PC-9 (cell line): ENCODE measurements around the gene ABHD16A. TPM values are rescaled to one million over a fixed set of nuclear protein-coding genes. Genes with fewer than 3 reads are reported as not detected.
"Not testable (repeated sequence)": the region's sequence is repeated elsewhere in the genome, so short reads cannot be mapped to it uniquely, and the experiment has no call there.

Source experiments
- BruUV-seq: library from RNA; stranded (reverse); fragments of 400-500 nt; replicated peaks from 2 replicates; lab custom pipeline; 2021; lab: Mats Ljungman, UMichigan
- CTCF ChIA-PET: fragments of 300-600 bp; sonication (Branson Sonifier 250); formaldehyde crosslinking; loops from one replicate; lab custom pipeline; 2022; ENCODE audit warnings: antibody characterized with exemption; lab: Charles Lee
- POLR2A ChIA-PET: fragments of 300-600 bp; sonication (Branson Sonifier 250); formaldehyde crosslinking; loops from one replicate; lab custom pipeline; 2022; ENCODE audit warnings: antibody characterized with exemption; ENCODE audit not compliant: unreplicated experiment; lab: Charles Lee
- DNase-seq, 2 experiments: peaks; one replicate each; pipeline versions ENCODE4 v3.0.0 to v3.0.0-alpha.2; 2015 to 2022; ENCODE audit warnings: mixed read lengths in 1 of 2
- H2AFZ ChIP-seq: fragments of 200-600 bp; sonication (generic); 2 replicates; pipeline ENCODE4 v1.8.1; 2017; ENCODE audit warnings: antibody characterized with exemption
- H3F3A ChIP-seq: fragments of 200-600 bp; sonication (generic); 2 replicates; pipeline ENCODE4 v1.8.1; 2017; ENCODE audit warnings: antibody characterized with exemption, mild to moderate bottlenecking, low read depth; ENCODE audit not compliant: insufficient read depth
- H3K27ac ChIP-seq: fragments of 200-600 bp; sonication (generic); 2 replicates; pipeline ENCODE4 v1.6.1; 2016; ENCODE audit warnings: mixed run types
- H3K27me3 ChIP-seq: fragments of 200-600 bp; sonication (generic); 2 replicates; pipeline ENCODE4 v1.6.1; 2016; ENCODE audit warnings: low read depth, mixed run types; ENCODE audit not compliant: insufficient read depth
- H3K36me3 ChIP-seq: fragments of 200-600 bp; sonication (generic); 2 replicates; pipeline ENCODE4 v1.6.1; 2016; ENCODE audit warnings: low read depth, mixed run types
- H3K4me1 ChIP-seq: fragments of 200-600 bp; sonication (generic); replicated peaks from 2 replicates; pipeline ENCODE4 v1.6.1; 2016; ENCODE audit warnings: mixed run types; ENCODE audit not compliant: insufficient read depth
- H3K4me2 ChIP-seq: fragments of 200-600 bp; sonication (generic); 2 replicates; pipeline ENCODE4 v1.6.1; 2017; ENCODE audit warnings: mixed run types
- H3K4me3 ChIP-seq: fragments of 200-600 bp; sonication (generic); 2 replicates; pipeline ENCODE4 v1.6.1; 2016; ENCODE audit warnings: mixed run types
- H3K79me2 ChIP-seq: fragments of 200-600 bp; sonication (generic); 2 replicates; pipeline ENCODE4 v1.6.1; 2017; ENCODE audit warnings: low read depth, mixed run types
- H3K9me2 ChIP-seq: fragments of 200-600 bp; sonication (generic); 2 replicates; pipeline ENCODE4 v1.8.1; 2017; ENCODE audit warnings: mild to moderate bottlenecking; ENCODE audit not compliant: insufficient read depth
- H3K9me3 ChIP-seq: fragments of 200-600 bp; sonication (generic); 2 replicates; pipeline ENCODE4 v1.8.1; 2016; ENCODE audit warnings: low read depth; ENCODE audit not compliant: insufficient read depth
- H4K20me1 ChIP-seq: fragments of 200-600 bp; sonication (generic); 2 replicates; pipeline ENCODE4 v1.8.1; 2017; ENCODE audit not compliant: insufficient read depth
- EZH2 ChIP-seq: fragments of 200-600 bp; sonication (generic); IDR thresholded peaks from 2 replicates; pipeline ENCODE4 v1.8.0; 2017; ENCODE audit warnings: antibody characterized with exemption, low read depth
- intact Hi-C: fragments of 100-400 bp; cut with micrococcal nuclease; formaldehyde crosslinking; loops from one replicate; pipeline ENCODE4 v1.10.0; 2022; ENCODE audit not compliant: unreplicated experiment
- total RNA-seq: library from RNA; stranded (reverse); gene quantifications from 2 replicates; pipeline ENCODE4 v1.2.3, GENCODE V29; 2021
- TF ChIP-seq, protein P1 (sequence below): fragments of 200-600 bp; sonication (generic); conservative IDR thresholded peaks from 2 replicates; pipeline ENCODE4 v1.6.1; 2017; ENCODE audit warnings: mixed run types, antibody characterized with exemption, mild to moderate bottlenecking, moderate library complexity

ABHD16A gene
- total RNA-seq, 1 experiment from 2014 or later = 35.2 TPM

DNA sequence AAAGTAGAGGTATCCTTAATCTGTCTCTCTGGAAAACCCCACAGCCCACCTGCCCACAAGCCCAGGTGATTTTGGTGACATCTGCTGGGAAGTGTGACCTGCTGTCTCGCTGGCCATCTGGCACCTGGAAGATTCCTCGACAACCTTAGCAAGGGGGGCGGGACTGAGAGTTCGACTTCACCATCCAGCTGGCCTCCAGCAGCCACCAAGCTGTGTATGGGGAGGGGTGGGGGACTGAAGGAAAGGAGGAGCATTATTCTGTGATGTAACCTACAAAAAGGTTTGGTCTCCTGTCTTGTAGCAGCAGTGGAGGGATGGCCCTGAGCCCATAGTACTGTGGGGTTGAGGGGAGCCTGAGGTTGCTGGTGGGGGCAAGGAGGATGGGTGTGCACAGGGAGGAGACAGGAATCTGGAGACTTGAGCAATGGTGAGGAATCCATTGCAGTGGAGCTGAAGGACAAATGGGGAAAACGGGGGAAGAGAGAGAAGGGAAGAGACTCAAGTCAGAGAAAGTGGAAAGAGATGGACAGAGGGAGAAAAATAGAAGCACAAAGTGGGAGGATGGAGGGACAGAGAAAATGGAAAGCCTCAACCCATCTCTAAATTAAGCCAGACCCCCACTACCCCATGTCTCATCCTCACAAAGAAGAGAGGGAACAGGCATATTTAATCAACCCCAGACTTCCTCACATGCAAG is 7.5 kb upstream of the ABHD16A start:
- no peak overlapping the region for H3K4me2 ChIP-seq
- no peak overlapping the region for H3K27ac ChIP-seq
- intact Hi-C loops = no loop called here
- no peaks in the 10 kb centered on the region; the same call in 1 of the 2 replicates for H3K4me1 ChIP-seq
- no peak for DNase-seq
- H3K9me3 ChIP-seq = no peaks in the 10 kb centered on the region
- H3K9me2 ChIP-seq = no peaks in the 10 kb centered on the region
- no peaks in the 10 kb centered on the region for H3K79me2 ChIP-seq
- no peaks in the 10 kb centered on the region for H3K36me3 ChIP-seq
- CTCF ChIA-PET = interaction anchor here (0.5 kb wide), 1 partner anchor 17 kb away, joined by 3 read pairs; no protein-coding TSS in a partner anchor
- no peaks in the 10 kb centered on the region for H4K20me1 ChIP-seq
- no peak for TF ChIP-seq EZH2
- TF ChIP-seq, protein P1, sequence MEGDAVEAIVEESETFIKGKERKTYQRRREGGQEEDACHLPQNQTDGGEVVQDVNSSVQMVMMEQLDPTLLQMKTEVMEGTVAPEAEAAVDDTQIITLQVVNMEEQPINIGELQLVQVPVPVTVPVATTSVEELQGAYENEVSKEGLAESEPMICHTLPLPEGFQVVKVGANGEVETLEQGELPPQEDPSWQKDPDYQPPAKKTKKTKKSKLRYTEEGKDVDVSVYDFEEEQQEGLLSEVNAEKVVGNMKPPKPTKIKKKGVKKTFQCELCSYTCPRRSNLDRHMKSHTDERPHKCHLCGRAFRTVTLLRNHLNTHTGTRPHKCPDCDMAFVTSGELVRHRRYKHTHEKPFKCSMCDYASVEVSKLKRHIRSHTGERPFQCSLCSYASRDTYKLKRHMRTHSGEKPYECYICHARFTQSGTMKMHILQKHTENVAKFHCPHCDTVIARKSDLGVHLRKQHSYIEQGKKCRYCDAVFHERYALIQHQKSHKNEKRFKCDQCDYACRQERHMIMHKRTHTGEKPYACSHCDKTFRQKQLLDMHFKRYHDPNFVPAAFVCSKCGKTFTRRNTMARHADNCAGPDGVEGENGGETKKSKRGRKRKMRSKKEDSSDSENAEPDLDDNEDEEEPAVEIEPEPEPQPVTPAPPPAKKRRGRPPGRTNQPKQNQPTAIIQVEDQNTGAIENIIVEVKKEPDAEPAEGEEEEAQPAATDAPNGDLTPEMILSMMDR = no peak
- no peaks in the 10 kb centered on the region for H3F3A ChIP-seq
- H2AFZ ChIP-seq = no peak overlapping the region
- no peak overlapping the region for H3K4me3 ChIP-seq
- H3K27me3 ChIP-seq = no peaks in the 10 kb centered on the region
- POLR2A ChIA-PET = no interaction called here
- no TSS peak for BruUV-seq

DNA sequence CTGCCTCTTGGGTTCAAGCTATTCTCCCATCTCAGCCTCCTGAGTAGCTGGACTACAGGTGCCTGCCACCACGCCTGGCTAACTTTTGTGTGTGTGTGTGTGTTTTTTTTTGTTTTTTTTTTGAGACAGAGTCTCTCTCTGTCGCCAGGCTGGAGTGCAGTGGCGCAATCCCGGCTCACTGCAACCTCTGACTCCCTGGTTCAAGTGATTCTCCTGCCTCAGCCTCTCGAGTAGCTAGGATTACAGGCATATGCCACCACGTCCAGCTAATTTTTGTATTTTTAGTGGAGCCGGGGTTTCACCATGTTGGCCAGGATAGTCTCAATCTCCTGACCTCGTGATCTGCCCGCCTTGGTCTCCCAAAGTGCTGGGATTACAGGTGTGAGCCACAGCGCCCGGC is 6.0 kb upstream of the ABHD16A start:
- POLR2A ChIA-PET, H3K27ac ChIP-seq, H3K9me3 ChIP-seq, BruUV-seq, H2AFZ ChIP-seq, H3K4me1 ChIP-seq, H3K36me3 ChIP-seq, H3K4me2 ChIP-seq, DNase-seq, H3K79me2 ChIP-seq, H3K27me3 ChIP-seq, H4K20me1 ChIP-seq, H3K4me3 ChIP-seq, H3F3A ChIP-seq, H3K9me2 ChIP-seq, CTCF ChIA-PET, intact Hi-C loops: not testable (repeated sequence)

DNA sequence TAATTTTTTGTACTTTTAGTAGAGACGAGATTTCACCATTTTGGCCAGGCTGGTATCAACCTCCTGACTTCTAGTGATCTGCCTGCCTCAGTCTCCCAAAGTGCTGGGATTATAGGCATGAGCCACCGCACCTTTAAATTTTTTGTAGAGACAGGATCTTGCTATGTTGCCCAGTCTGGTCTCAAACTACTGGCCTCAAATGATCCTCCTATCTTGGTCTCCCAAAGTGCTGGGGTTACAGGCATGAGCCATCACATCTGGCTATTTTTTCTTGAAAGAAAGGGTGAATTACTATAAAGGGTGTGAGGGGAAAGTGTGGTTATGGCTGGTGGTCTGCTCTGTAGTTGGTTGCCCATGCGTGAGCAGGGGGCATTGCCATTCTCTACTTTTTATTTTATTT is 5.1 kb upstream of the ABHD16A start:
- Histone ChIP-seq H3K4me3 (no peak overlapping the region), H3F3A (no peaks in the 10 kb centered on the region), H3K27ac (no peak overlapping the region), H3K4me1 (peaks cover 6% of the 10 kb centered on the region; the same call in 1 of the 2 replicates), H3K27me3 (no peaks in the 10 kb centered on the region), H2AFZ (no peak overlapping the region), H3K9me2 (no peaks in the 10 kb centered on the region), H4K20me1 (no peaks in the 10 kb centered on the region), H3K79me2 (no peaks in the 10 kb centered on the region), H3K4me2 (no peak overlapping the region), H3K9me3 (no peaks in the 10 kb centered on the region), H3K36me3 (no peaks in the 10 kb centered on the region)
- POLR2A ChIA-PET = no interaction called here
- TF ChIP-seq EZH2 = no peak
- TF ChIP-seq, protein P1 = no peak
- BruUV-seq = no TSS peak
- CTCF ChIA-PET = no interaction called here
- intact Hi-C loops = no loop called here
- no peak for DNase-seq
